Stimulated activated CD8-positive, alpha-beta memory T cell treated with anti-CD3 and anti-CD28 coated beads, Interleukin-7, amount 100 ng/mL, for 1 hour (primary cell): ENCODE data around the gene SV2C.
"Not testable (repeated sequence)": the region's sequence is repeated elsewhere in the genome, so short reads cannot be mapped to it uniquely, and the experiment has no call there.

ENCODE experiments used
- DNase-seq, 2 donors: peaks; one replicate each; pipeline ENCODE4 v3.0.0-alpha.2; 2020; ENCODE audit warnings: low read depth in 2 of 2

SV2C gene, protein sequence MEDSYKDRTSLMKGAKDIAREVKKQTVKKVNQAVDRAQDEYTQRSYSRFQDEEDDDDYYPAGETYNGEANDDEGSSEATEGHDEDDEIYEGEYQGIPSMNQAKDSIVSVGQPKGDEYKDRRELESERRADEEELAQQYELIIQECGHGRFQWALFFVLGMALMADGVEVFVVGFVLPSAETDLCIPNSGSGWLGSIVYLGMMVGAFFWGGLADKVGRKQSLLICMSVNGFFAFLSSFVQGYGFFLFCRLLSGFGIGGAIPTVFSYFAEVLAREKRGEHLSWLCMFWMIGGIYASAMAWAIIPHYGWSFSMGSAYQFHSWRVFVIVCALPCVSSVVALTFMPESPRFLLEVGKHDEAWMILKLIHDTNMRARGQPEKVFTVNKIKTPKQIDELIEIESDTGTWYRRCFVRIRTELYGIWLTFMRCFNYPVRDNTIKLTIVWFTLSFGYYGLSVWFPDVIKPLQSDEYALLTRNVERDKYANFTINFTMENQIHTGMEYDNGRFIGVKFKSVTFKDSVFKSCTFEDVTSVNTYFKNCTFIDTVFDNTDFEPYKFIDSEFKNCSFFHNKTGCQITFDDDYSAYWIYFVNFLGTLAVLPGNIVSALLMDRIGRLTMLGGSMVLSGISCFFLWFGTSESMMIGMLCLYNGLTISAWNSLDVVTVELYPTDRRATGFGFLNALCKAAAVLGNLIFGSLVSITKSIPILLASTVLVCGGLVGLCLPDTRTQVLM

DNA sequence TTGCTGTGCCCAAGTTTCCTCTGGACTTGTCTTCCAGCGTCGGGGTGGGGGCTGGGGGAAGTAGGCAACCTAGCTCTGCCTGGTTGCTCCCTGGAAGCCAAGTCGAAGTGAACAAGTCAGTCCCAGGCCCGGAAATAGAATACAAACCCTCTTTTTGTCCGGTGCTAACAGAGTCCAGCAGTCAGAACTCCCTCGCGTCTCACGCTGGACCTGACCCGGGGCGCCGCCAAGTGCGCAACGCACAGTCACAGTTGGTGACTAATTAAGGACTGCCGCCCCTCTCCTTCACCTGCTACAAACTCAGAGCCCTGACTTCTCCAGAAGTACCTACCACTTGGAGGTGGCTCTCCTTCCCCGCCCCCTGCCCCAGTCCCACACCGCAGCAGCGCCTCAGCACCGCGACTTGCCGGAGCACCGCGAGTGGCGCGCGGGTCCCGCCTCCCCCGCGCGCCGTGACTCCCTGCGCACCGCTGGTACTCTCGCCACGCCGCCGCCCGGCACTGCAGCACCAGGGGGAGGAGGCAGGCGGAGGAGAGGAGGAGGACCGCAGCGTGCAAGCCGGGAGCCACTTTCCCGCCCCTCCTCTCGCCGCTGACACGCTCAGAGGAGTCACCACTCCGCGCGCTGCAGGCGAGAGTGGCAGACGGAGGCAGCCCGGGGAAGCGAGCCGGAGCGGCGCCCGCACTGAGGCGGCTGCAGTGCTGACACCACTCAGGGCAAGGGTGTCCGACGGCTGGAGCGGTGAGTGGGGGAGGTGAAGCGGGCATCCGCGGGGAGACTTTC lies at the start of gene SV2C:
Gene SV2C (plus strand): TSS at position 612 of the 783 bp plus-strand sequence. CDS start 48,368 bp downstream, outside the sequence.
- DNase-seq: no peak

DNA sequence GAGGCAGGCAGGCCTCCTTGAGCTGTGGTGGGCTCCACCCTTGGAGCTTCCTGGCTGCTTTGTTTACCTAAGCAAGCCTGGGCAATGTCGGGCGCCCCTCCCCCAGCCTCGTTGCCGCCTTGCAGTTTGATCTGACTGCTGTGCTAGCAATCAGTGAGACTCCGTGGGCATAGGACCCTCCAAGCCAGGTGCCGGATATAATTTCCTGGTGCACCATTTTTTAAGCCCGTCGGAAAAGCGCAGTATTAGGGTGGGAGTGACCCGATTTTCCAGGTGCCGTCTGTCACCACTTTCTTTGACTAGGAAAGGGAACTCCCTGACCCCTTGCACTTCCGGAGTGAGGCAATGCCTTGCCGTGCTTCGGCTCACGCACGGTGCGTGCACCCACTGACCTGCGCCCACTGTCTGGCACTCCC lies 45.4 kb upstream of the SV2C start:
- DNase-seq: not testable (repeated sequence)

DNA sequence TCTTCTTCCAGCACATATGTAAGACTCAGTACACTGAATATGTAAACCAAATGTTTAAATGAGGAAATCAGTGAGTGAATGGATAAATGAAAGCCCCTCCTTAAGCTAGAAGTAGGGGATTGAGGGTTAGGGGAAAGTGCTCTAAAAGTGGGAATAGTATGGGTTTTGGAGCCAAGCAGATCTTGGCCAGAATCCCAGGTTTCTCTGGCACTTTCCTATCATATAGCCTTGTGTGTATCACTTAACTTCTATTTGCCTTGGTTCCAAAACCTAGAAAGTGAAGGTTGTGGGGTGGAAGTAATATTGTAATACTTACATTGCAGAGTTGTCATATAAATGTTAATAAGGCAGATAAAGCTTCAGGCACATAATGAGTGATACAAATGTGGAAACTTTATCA lies 45.0 kb upstream of the SV2C start:
- no peak for DNase-seq

DNA sequence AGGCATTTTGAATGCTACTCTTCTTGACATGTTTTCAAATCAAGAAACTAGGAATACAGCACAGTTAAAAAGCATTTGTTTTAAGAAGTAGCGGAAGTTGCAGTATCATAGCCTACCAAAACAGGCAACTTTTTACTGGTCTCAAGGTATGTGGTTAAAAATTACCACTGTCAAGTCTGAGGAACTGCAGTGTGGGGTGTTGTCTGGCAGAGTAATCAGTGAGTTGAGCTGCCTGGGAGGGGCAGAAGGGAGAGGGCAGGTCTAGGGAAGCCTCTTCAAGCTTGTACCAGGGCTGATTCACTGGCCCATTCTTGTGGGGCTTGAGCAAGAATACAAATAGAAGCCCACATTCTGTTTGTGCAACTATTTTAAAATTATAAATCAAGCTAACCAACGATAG lies 42.4 kb upstream of the SV2C start:
- no peak for DNase-seq

DNA sequence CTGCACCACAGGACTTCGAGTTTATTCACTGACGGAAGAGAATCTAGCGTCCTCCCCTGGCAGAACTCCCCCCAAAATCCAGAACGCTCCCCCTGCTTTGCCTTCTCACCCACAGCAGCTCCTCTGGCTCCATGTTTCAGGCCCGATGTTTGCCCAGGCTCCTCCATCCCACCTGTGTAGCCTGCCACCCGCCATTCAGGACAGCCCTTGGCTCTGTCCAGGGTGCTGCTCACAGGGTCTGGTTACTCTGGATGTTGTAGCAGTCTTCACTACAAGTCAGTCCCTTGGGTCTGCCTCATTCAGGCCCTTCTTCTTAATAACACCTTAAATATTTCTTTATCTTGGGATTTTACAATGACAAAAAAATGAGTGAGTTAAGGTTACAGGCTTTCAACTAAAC lies 41.3 kb upstream of the SV2C start:
- no peak for DNase-seq

DNA sequence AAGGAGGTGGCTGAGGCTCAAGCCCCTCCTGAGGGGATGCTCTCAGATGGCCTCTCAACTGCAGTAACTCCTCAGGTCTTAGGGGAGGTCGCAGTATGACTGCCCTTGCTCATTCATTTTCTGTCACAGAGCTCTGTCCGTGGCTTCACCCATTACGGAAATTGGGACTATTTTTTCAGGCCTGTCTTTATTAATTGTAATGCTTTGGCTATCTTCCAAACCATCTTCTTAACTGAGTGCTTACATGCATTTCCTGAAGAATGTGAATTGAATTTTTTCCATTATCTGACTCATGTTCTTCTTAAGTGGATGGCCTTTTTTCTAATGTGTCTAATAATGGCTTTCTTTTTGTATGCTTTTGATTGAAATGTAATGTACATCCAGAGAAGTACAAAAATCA lies 36.4 kb upstream of the SV2C start:
- no peak for DNase-seq

DNA sequence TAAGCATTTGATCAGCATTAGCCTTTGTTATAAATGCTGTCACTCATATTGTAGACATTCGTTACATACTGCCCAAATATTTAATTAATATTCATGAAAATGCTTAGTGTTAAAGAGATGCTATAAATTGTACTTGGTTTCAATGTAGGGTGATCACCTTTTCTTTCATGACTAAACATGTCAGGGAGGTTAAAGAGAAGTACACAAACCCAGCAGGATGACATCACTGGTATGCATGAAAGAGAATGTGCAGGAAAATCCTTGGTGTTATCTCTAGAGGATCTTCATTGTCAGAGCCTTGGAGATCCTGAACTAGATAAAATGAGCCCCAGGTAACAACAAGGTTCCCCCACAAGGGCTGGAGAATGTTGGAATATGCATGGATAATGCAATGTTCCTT lies 33.0 kb upstream of the SV2C start:
- no peak for DNase-seq

DNA sequence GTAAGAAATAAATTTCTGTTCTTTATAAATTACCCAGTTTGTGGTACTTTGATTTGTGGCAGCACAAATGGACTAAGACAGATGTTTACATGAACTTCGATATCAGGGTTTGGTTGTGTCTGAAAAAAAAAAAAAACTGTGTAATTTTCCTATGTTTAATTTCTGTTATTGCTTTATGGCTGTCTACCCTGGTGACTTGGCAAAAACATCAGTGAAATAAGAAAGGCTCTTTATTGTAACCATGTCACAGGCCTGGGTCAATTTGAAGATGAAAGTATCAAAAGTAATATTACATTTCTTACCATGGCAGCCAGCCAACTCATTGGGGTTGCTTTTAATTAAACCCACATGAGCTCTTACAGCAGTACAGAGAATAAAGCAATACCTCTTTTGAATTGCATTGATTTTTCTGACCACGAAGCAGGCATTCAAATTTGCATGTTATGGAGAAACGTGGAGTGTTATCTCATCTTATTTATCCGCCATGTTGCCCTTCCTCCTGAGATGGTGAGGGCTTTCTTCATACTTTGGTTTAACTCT lies 20.6 kb upstream of the SV2C start:
- no peak for DNase-seq

DNA sequence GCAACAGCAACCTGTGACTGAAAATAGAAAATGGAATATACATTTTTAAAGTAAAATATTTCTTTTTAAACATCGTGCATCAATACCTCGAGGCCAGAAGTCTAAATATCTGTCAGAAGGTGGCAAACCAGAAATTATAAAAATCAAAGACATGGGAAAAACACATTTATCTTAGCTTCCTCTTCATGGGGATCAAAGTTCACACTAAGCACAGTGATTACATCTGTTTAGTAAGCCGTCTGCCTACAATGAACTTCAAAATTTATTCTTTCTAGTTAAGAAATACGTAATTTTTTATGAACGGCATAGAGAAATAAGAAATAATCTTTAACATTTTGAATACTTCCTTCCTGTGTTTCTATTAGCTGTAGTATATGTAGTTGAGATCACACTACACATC lies 17.9 kb upstream of the SV2C start:
- DNase-seq: no peak

DNA sequence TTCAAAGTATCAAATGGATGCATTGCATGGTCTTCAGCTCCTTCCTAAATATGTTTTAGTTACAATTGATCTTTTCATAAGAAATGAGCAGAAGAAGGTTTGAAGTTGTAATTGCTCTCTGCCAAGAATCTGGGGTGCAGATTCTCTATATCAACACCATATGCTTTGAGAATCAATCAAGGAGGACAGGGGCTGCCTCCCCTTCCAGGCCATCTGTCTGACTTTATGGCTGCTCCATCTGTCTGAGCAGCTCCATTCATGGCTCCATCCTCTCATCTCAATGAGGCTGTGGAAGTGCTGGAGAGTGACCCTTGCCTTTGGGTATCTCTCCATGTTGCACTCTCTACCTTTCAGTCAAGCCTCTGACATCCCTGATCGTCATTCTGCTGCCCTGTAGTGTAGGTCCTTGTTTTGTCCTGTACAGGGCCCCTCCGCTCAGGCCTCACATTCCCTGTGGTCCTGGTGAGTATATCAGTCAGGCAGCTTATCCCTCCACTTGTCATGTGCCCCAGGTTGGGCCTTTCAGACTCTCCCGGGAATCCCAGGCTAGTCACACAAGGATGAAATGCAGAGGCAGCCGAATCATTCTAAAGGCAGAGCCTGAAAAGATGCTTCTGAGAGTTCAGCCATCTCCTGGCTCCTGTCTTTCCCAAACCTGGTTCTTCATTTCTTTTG lies 14.0 kb upstream of the SV2C start:
- no peak for DNase-seq

DNA sequence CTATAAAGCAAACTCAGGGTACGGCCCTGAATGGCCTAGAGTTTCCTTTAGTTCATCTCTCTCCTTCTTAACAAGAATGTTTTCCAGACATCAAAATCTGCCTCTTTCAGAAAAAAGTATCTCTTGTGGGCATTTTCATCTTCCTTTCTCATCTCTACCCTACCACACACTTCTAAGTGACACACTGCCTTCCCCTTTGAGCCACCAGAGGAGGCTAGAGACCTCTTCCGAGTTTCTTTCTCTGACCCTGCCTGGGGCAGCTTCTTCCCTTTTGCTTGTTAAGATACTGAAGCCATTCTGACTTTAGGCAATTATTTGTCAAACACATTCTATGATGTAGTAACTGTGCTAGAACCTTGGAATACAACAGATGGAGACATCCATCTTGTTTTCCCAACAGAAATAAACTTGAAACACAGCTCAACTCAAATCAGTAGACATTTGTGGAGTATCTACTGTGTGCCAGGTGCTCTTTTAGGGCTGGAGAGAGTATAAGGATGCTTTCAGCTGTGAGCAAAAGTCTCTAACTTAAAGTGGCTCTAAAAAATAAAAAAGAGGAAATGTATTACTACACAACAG lies 8.6 kb upstream of the SV2C start:
- DNase-seq: no peak

DNA sequence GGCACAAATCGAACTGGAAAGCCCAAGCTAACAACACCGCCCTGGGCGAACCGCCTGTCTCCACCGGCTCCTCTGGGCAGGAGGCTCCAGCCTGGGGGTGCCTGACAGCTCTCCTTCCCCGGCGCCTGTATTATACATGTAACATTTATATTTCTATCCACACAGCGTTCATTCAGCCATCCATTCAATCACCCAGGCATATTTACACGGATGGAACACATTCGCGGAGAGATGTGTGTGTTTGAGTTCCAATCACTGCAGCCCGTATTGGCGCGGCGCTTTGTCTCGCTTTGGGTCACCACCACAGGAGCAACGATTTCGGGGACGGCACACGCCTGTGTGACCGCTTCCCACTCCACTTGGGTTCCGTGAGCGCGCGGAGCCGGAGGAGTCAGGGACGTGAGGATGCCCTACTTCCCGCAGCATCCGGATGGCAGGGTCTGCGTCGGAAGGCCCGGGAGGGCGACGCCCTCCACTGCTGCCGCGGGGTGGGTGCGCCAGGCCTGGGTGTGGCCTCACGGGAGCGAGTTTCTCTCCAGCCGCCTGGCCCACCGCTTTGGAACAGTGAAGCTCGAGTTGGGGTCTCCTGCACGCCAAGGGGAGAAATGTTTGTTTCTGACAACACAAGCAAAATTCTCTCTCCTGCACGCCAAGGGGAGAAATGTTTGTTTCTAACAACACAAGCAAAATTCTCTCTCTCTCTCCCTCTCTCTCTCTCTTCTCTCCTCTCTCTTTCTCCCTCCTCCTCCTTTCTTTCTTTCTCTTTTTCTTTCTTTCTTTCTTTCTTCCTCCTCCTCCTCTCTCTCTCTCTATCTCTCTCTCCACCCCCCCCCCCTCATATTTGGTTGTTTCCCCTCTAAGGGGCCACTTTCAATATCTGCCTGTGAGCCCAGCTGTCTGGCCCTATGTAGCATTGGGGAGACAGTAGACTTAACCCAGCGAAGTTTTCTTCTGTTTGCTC lies 1.1 kb upstream of the SV2C start:
- no peak for DNase-seq

DNA sequence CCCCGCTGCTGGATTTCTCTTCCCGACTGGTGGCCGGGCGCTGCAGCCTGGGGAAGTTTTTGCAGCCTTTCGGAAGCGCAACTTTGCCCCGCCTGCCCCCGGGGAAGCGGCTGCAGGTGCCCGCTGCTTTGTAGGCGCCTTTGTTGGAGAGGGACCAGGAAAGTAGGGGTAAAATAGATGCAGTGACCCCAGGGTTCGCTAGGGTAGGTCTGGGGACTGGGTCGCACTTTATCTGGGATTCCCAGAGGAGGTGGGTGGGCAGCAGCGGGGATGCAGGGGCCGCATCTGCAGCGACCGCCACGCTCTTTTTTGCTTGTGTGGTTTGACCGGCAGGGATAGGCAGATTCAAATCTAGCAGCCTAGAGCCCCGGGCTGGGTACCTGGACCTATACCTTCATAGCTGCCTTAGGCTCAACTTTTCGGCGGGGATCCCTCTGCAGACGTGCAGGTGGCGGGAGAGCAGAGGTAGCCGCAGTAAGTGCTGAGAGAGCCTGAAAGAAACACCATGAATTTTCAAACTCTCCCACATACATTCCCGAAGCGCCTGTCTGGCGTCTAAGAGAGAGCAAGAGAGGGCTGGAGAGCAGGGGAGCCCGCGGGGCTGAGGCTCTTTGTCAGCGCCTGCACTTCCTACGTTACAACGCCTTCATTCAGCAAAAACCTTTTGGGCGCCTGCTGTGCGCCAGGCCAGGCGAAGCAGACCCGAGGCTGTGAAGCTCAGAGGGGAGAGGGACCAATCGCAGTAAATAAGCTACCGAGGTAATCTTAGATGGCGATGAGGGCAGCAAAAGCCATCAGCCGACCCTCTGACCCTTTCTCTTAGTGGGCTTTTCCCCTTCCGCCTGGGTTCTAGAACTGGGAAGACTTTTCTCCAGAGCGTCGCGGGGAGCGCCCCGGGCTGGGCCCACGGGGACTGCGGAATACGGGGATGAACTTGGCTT lies 642 bp downstream of the SV2C start:
- no peak for DNase-seq

DNA sequence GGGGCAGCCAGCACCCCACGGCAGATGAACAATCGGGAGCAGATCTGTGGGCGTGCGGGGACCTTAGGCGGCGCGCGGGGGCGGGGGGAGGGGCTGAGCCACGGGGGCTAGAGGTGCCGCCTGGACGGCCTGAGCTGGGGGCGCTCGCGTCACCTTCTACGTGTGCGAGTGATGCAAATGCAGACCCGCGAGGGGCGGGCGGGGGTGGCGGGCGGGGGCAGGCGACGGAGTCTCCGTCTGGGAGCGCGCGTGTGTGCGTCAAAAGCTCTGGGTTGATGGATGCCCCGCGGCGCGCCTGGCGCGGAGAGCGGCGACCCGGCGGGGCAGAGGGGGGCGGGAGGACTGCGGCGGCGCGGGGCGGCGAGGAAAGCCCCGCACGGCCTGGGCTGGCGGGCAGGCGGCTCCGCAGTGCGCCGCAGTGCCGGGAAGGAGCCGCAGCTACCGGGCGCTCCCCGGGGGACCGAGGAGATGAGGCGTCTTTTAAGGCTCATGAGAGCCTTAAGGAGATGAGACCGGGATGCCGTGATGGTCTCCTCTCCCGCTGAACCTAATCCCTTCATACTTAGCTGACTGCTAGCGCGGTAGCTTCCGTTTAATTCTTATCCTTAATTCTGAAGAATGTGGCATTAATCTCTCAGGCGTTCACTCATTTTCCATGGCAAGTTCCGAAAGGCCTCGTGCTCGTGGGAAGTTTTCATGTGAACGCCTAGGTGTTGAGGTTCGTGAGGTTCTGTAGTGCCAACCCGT lies 1.5 kb downstream of the SV2C start:
- DNase-seq: no peak

DNA sequence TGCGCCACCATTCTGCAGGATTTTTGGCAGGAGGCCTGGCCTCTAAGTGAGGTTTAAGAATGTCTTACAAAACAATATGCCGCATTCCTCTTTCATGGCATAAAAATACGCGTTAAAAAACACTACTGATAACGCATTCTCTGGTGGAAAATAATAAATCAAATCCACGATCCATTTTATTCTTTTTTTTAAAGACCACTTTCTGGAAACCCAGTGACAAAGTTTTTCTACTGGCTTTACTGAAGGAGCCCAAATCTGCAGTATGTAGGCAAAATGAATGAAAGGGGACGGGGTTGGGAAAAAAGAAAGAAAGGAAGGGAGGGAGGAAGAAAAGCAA lies 2.0 kb downstream of the SV2C start:
- DNase-seq: no peak

DNA sequence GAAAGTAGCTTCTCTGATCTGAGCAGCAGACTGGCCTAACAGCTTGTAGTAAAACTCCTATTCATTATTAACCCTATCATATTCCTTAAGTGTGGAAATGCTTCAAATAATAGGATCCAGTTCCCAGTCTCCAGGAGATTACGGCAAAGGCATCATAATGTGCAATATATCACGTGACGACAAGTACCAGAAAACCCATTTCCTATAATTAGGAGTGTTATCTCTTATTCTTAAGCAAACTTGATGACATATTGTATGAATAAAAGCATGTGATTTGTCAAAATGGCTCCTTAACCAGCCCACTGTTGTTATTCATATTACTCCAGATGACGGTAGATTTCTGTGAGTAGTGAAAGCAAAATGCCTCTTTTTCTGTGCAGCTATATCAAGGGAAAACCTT lies 2.9 kb downstream of the SV2C start:
- DNase-seq: no peak

DNA sequence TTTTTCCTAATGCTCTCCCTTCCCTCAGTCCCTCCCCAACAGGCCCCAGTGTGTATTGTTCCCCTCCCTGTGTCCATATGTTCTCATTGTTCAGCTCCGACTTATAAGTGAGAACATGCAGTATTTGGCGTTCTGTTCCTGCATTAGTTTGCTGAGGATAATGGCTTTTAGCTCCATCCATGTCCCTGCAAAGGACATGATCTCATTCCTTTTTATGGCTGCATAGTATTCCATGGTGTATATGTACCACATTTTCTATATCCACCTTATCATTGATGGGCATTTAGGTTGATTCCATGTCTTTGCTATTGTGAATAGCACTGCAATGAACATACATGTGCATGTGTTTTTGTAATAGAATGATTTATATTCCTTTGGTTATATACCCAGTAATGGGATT lies 6.0 kb downstream of the SV2C start:
- DNase-seq: not testable (repeated sequence)

DNA sequence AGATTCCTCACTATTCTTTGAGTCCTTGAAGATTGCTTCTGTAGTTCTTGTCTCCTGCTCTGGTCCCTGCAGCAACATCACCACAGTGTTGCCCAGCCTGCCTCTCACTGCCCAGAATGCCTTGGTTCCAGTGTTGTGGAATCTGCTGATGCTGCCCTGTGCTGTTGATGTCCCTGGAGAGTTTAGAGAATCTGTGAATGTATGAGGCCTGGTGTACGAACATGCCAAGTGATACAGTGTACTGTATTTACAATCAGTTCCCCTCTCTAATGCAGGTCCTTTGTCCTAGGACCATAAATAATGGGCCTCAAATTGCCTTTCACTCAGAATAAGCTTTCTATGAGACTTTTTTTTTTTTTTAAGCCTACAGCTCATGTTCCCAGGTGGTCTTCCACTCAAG lies 8.2 kb downstream of the SV2C start:
- DNase-seq: no peak
